Measurements from ENCODE around the gene NUMB. TPM values are rescaled to one million over a fixed set of nuclear protein-coding genes. Genes with fewer than 3 reads are reported as not detected.
A peak's percentile ranks its signal among the peaks of the same experiment; 100 is the strongest.
"Not testable (repeated sequence)": the region's sequence is repeated elsewhere in the genome, so short reads cannot be mapped to it uniquely, and the experiment has no call there.

Gene NUMB
- total RNA-seq, 1 donor from 2014 or later = 72.7 TPM

GRCh38 chr14:73432124-73432523 lies 26.2 kb downstream of the NUMB start:
- no peaks in the 10 kb centered on the region for H3K36me3 Mint-ChIP-seq (ENCODE audit: unreplicated experiment)
- H3K9me3 Mint-ChIP-seq (ENCODE audit: unreplicated experiment) = no peaks in the 10 kb centered on the region
- DNase-seq (ENCODE audit: extremely low spot score, unreplicated experiment) = no peak
- H3K4me3 Mint-ChIP-seq (ENCODE audit: unreplicated experiment) = no peak overlapping the region
- peaks cover 30% of the 10 kb centered on the region for H3K4me1 Mint-ChIP-seq (ENCODE audit: unreplicated experiment)
- H3K27ac Mint-ChIP-seq (ENCODE audit: unreplicated experiment) = no peak overlapping the region
- no peaks in the 10 kb centered on the region for H3K27me3 Mint-ChIP-seq (ENCODE audit: unreplicated experiment)
- TF ChIP-seq CTCF (IDR thresholded peaks at IDR 0.05) = no peak

- no peaks in the 10 kb centered on the region for H3K9me3 Mint-ChIP-seq (ENCODE audit: unreplicated experiment)
- no peaks in the 10 kb centered on the region for H3K27me3 Mint-ChIP-seq (ENCODE audit: unreplicated experiment)
- DNase-seq (ENCODE audit: extremely low spot score, unreplicated experiment) = no peak
- H3K36me3 Mint-ChIP-seq (ENCODE audit: unreplicated experiment) = no peaks in the 10 kb centered on the region
- peak overlapping the region; percentile 95 for H3K27ac Mint-ChIP-seq (ENCODE audit: unreplicated experiment)
- TF ChIP-seq CTCF (IDR thresholded peaks at IDR 0.05) = no peak
- no peak overlapping the region for H3K4me3 Mint-ChIP-seq (ENCODE audit: unreplicated experiment)
- H3K4me1 Mint-ChIP-seq (ENCODE audit: unreplicated experiment) = peaks cover 55% of the 10 kb centered on the region
These were observed 30.0 kb downstream of the NUMB start for GRCh38 chr14:73428353-73428824.

DNA sequence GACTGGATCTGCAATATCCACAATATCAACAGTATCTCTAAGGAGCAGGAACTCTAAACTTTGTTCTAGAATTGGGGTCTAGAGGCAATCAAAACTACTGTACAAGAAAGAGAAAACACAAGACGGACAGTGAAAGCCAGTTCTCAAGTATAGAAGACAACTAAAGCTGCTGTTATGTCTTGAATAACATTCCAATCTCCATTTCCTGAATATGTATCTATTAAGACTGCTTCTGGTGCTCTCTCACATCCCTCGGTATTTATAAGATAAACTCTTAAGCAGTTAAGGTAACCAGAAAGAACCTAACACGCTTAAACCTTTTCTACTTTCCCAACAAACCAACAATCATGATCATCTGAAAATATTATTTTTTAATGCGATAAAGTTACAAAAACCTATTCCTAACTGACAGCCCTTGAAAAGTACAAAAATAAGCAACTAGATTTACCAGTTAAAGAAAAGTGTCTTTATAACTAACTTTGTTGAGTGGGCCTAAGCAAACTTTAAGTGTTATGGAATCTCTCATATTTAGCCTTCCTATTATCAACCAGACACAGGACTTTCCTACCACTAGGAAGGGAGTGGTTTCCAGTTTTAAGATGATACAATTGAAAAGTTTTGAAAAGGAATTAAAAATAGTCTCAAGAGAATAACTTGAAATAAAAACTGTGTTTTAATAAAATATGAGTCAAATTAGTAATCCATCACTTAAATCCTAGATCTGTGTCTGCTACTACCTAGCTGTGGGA lies 30.7 kb downstream of the NUMB start:
- Mint-ChIP-seq H3K27me3 (ENCODE audit: unreplicated experiment) (no peaks in the 10 kb centered on the region), H3K4me3 (ENCODE audit: unreplicated experiment) (peak overlapping the region; percentile 46), H3K36me3 (ENCODE audit: unreplicated experiment) (peaks cover under 1% of the 10 kb centered on the region), H3K27ac (ENCODE audit: unreplicated experiment) (peak overlapping the region; percentile 95), H3K4me1 (ENCODE audit: unreplicated experiment) (peaks cover 58% of the 10 kb centered on the region), H3K9me3 (ENCODE audit: unreplicated experiment) (no peaks in the 10 kb centered on the region)
- TF ChIP-seq CTCF (IDR thresholded peaks at IDR 0.05) = no peak
- DNase-seq (ENCODE audit: extremely low spot score, unreplicated experiment) = no peak

GRCh38 chr14:73426877-73427276 lies 31.5 kb downstream of the NUMB start:
- H3K27me3 Mint-ChIP-seq (ENCODE audit: unreplicated experiment) = no peaks in the 10 kb centered on the region
- TF ChIP-seq CTCF (IDR thresholded peaks at IDR 0.05) = no peak
- H3K27ac Mint-ChIP-seq (ENCODE audit: unreplicated experiment) = peak overlapping the region; percentile 95
- no peak overlapping the region for H3K4me3 Mint-ChIP-seq (ENCODE audit: unreplicated experiment)
- H3K4me1 Mint-ChIP-seq (ENCODE audit: unreplicated experiment) = peaks cover 66% of the 10 kb centered on the region
- no peaks in the 10 kb centered on the region for H3K9me3 Mint-ChIP-seq (ENCODE audit: unreplicated experiment)
- DNase-seq (ENCODE audit: extremely low spot score, unreplicated experiment) = no peak
- peaks cover 7% of the 10 kb centered on the region for H3K36me3 Mint-ChIP-seq (ENCODE audit: unreplicated experiment)

GRCh38 chr14:73424453-73424852 lies 33.9 kb downstream of the NUMB start:
- Mint-ChIP-seq H3K4me3 (ENCODE audit: unreplicated experiment) (peak overlapping the region; percentile 19), H3K36me3 (ENCODE audit: unreplicated experiment) (peaks cover 7% of the 10 kb centered on the region), H3K4me1 (ENCODE audit: unreplicated experiment) (peaks cover 71% of the 10 kb centered on the region), H3K27ac (ENCODE audit: unreplicated experiment) (peak overlapping the region; percentile 79), H3K27me3 (ENCODE audit: unreplicated experiment) (no peaks in the 10 kb centered on the region), H3K9me3 (ENCODE audit: unreplicated experiment) (no peaks in the 10 kb centered on the region)
- TF ChIP-seq CTCF (IDR thresholded peaks at IDR 0.05) = no peak
- no peak for DNase-seq (ENCODE audit: extremely low spot score, unreplicated experiment)

GRCh38 chr14:73423092-73423491 lies 35.3 kb downstream of the NUMB start:
- not testable (repeated sequence) for H3K36me3 Mint-ChIP-seq (ENCODE audit: unreplicated experiment)

More at GRCh38 chr14:73423092-73423491, 35.3 kb downstream of the NUMB start:
- Mint-ChIP-seq H3K27ac (ENCODE audit: unreplicated experiment) (peak overlapping the region; percentile 25), H3K4me1 (ENCODE audit: unreplicated experiment) (peaks cover 69% of the 10 kb centered on the region)
- not testable (repeated sequence) for H3K27me3 Mint-ChIP-seq (ENCODE audit: unreplicated experiment); H3K9me3 Mint-ChIP-seq (ENCODE audit: unreplicated experiment); H3K4me3 Mint-ChIP-seq (ENCODE audit: unreplicated experiment); DNase-seq (ENCODE audit: extremely low spot score, unreplicated experiment)

Measured in osteocyte (in vitro differentiated cells).